GM19351 (cell line): ENCODE data around the gene SERPINA6.
"Not testable (repeated sequence)": the region's sequence is repeated elsewhere in the genome, so short reads cannot be mapped to it uniquely, and the experiment has no call there.

Experiments used
- ATAC-seq: cut with Tn5 transposase; IDR thresholded peaks from one replicate; pipeline ENCODE4 v1.9.1; 2021; ENCODE audit warnings: mild to moderate bottlenecking, moderate library complexity; ENCODE audit not compliant: unreplicated experiment

SERPINA6 gene

DNA sequence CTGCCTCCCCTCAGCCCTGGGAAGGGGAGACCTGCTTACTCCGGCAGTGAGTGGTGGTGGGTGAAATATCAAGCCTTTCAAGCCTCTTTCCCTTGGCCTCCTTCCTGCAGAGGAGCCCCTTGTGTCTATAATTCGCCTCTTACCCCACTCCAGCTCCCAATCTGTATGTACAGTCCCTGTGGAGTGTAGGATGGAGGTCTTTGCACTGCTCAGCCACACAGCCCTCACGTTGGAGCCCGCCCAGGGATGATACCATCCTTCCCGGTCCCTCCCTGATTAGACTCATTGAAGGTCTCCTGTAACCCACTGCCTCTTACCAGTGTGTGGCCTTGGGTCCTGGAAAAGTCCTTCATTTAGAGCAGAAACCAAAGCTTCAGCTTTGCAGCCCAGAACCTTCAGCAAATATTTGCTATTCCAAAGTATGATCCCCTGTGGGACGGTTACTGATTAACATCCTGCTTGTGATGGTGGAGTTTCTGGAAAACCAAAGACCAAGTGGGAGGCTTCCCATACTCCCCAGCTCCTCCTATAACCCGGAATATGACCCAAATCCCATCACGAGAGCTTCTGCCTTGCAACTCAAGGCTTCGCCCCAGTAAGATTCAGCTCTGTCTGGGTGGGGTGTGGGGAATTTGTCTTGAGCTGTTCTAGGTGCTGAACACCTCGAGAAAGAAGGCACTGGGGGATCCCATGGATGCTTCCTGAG lies 30.1 kb downstream of the SERPINA6 start, which contains the start of gene SERPINA10:
SERPINA10 (minus strand) TSS at position 397 of the 706 bp plus-strand sequence. CDS start 2,675 bp downstream, outside the sequence.
- ATAC-seq = no peak

DNA sequence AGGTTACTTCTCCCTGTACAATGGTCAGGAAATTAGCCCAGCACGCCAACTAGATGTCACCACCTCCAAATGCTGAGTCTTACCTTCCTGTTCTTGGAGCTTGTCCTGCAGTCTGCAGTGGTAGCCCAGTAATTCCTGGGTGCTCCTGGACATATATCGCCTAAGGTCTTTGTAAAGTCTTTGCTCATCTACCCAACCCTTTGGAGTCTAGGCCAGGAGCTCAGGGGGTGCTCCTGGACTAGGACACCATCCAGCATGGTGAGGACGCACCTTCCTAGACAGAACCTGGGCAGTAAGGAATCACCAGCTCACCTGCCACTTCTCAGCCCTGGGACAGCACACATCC lies 30.6 kb downstream of the SERPINA6 start:
- no peak for ATAC-seq

DNA sequence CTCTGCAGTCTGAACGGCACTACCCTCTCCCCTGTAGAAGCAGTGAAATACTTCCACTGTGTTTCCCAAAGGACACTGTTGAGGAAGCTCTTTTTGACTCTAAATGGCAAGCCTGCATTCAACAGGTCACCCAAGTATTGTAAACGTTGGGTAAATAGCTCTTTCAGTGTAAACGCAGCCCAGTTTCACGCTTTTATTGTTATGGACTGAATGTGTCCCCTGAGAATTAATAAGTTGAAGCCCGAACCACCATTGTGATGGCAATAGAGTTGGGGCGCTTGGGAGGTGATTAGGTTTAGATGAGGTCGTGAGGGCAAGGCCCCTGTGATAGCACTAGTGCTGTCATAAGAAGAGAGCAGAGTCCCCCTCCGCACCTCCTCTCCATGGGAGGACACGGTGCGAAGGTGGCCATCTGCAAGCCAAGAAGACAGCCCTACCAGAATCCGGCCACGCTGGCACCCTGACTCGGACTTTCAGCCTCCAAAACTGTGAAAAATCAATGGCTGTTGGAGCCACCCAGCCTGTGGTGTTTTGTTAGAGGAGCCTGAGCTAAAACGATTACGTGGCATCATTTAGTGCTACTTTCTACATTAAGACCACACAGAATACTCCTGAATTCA lies 31.1 kb downstream of the SERPINA6 start:
- no peak for ATAC-seq

- no peak for ATAC-seq
Observed at GRCh38 chr14:94291159-94291905, 31.8 kb downstream of the SERPINA6 start.

- ATAC-seq = no peak
Observed at GRCh38 chr14:94290197-94290596, 32.9 kb downstream of the SERPINA6 start.

- no peak for ATAC-seq
Observed at GRCh38 chr14:94288610-94289465, 34.3 kb downstream of the SERPINA6 start.

GRCh38 chr14:94285158-94285557 lies 38.0 kb downstream of the SERPINA6 start:
- no peak for ATAC-seq

DNA sequence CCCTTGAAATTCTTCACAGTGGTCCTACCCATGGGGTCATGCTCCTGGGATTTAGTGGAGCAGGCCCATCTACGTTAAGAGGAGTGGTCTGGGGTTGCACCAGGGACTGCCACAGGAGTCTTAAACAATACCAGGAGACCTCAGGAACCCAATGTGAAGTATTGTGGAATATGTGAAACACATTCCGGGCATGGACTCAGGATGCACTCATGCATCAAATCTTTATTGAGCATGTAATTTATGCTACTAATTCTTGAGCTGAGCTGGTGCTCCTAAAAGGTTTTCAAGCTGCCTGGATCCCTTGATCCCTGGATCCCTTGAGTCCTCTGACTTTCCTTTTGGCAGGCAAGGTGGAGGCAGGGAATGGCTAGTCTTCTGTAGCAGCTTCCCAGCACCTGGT lies 38.9 kb downstream of the SERPINA6 start:
- ATAC-seq = no peak

- ATAC-seq = no peak
Observed at GRCh38 chr14:94282991-94283723, 40.0 kb downstream of the SERPINA6 start.

DNA sequence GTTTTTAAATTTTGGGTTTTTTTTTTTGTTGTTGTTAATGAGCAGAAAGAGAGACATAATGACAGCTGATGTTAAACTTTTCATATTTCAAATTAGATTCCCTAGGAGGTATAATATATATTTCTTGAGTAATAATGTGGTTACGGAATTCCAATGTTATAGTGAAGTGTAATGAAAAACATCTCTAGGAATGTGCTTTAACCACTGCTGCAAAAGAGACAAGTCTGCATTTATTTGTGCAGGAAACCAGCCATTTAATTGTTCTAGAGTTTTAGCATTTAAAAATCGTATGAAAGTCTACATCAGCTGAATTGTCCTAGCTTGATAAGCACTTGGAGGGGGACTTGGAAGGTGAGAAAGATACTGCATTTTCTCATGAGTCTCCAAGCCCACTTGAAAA lies 44.4 kb downstream of the SERPINA6 start:
- ATAC-seq = no peak

DNA sequence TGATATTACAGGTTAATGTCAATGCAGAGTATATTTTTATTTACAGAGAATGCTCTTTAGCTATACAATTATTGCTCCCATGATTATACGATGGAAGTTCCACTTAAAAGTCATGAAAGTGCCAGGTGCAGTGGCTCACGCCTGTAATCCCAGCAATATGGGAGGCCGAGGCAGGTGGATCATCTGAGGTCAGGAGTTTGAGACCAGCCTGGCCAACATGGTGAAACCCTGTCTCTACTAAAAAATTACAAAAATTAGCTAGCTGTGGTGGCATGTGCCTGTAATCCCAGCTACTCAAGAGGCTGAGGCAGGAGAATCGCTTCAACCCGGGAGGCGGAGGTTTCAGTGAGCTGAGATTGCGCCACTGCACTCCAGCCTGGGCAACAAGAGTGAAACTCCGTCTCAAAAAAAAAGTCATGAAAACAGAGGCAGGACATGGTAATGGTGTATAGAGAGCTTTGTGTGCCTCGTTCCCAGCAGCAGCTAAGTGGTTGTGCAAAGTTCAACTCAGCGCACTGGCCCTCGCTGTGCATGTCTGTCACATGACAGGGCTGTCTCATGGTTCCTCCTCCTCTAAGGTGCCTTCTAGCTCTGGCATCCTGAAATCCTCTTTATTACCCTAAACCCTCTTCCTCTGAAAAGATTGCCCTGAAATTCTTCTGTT lies 46.1 kb downstream of the SERPINA6 start:
- not testable (repeated sequence) for ATAC-seq

- no peak for ATAC-seq
Observed at GRCh38 chr14:94269156-94269555, 54.0 kb downstream of the SERPINA6 start.

DNA sequence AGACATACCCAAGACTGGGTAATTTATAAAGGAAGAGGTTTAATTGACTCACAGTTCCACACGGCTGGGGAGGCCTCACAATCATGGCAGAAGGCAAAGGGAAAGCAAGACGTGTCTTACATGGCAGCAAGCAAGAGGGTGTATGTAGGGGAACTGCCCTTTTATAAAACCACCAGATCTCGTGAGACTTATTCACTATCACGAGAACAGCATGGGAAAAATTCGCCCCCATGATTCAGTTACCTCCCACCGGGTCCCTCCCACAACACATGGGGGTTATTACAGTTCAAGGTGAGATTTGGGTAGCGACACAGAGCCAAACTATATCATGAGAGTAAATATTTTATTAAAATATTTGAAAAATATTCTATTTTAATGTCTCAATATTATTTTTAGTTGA lies 54.6 kb downstream of the SERPINA6 start:
- not testable (repeated sequence) for ATAC-seq

DNA sequence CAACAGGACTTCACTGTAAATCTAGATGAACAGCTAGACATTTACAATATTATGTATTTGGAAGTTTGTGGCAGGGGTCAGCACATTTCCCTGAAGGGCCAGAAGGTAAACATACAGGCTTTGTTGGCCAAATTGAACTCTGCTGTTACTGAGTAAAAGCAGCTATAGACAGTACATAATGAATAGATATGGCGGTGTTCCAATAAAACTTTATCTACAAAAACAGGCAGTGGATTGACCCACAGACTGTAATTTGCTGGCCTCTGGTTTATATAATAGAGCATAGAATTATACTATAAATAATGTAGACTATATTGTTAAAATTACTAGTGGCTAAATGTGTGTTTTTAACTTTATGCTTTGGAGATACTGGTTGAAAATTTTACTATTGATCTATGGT lies 55.8 kb downstream of the SERPINA6 start:
- no peak for ATAC-seq

GRCh38 chr14:94264195-94264594 lies 58.9 kb downstream of the SERPINA6 start:
- not testable (repeated sequence) for ATAC-seq
